GM12874 (cell line): ENCODE data around the gene TRAK2.

Experiments used
- CTCF ChIP-seq: IDR thresholded peaks from 2 replicates; pipeline ENCODE4 v1.5.1; 2011; ENCODE audit warnings: low read depth, mild to moderate bottlenecking, control low read depth, low read length, moderate library complexity; ENCODE audit not compliant: insufficient read depth

Gene TRAK2

GRCh38 chr2:201377218-201377617 is 74.0 kb downstream of the TRAK2 start:
- TF ChIP-seq CTCF, result no peak

- TF ChIP-seq CTCF, result no peak
These were observed 81.5 kb downstream of the TRAK2 start for GRCh38 chr2:201369775-201370174.

DNA sequence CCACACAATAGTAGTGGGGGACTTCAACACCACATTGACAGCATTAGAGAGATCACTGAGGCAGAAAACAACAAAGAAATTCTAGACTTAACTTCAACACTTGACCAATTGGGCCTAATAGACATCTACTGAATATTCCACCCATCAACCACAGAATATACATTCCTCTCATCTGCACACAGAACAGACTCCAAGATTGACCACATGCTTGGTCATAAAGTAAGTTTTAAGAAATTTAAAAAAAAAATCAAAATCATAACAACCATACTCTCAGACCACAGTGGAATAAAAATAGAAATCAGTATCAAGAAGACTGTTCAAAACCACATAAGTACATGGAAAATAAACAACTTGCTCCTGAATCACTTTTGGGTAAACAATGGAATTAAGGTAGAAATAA is 85.1 kb downstream of the TRAK2 start:
- TF ChIP-seq CTCF, result no peak

DNA sequence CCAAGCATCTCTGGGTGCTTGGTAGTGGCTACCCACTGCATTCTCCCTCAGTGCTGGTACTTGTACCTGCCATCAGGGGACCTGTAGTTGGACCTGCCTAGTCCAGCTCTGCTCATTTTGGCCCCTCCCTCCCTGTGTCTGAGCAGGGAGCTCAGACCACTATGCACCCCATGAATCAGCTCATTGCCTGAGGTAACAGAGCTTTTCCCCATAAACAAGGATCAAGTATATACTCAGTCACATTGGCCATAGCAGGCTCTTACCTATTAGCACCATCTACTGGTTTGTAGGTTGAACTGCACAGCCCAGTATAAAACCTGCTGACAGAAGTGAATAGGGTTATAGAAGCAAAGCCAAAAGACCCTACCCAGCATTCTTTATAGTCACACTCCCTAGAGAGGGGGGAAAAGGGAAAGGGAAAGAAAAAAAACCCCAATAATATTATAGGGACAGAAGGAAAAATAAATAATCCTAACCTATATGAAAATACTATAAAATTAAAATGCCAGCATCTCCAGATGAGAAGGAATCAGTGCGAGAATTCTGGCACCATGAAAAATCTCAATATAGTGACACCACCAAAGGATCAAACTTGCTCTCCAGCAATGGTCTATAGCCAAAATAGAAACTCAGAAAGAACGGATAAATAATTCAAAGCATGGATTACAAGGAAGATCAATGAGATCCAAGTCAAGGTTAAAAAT is 87.2 kb downstream of the TRAK2 start:
- peak; percentile 81 for TF ChIP-seq CTCF

- no peak for TF ChIP-seq CTCF
These were observed 88.9 kb downstream of the TRAK2 start for GRCh38 chr2:201362396-201362795.

- no peak for TF ChIP-seq CTCF
These were observed 90.1 kb downstream of the TRAK2 start for GRCh38 chr2:201361078-201361733.

- TF ChIP-seq CTCF, result no peak
These were observed 91.0 kb downstream of the TRAK2 start for GRCh38 chr2:201360256-201360655.
